K562 (cell line): ENCODE data around the gene CDKN2AIPNL. TPM values are rescaled to one million over a fixed set of nuclear protein-coding genes. Genes with fewer than 3 reads are reported as not detected.

Experiments
- CGGBP1 ChIP-seq: fragments of 250-450 bp; sonication (Bioruptor Pico); IDR thresholded peaks from 2 replicates; pipeline ENCODE4 v1.9.0; 2021; ENCODE audit warnings: mild to moderate bottlenecking
- CHD7 ChIP-seq: fragments of 200-600 bp; sonication (generic); IDR thresholded peaks from one replicate; pipeline ENCODE4 v1.6.1; 2012; ENCODE audit warnings: mild to moderate bottlenecking, low read depth, low read length, inconsistent platforms
- HINFP ChIP-seq: fragments of 450-650 bp; conservative IDR thresholded peaks from 2 replicates; pipeline ENCODE4 v1.6.1; 2016; ENCODE audit warnings: missing genetic modification characterization, low read depth, mild to moderate bottlenecking, control low read depth, missing compliant biosample characterization
- MTA2 ChIP-seq: fragments of 450-650 bp; IDR thresholded peaks from 2 replicates; pipeline ENCODE4 v1.6.1; 2016; ENCODE audit warnings: low read depth
- MYC ChIP-seq, 2 experiments: fragments of 250-450 bp in 1 of 2; sonication (Bioruptor Pico) in 1 of 2; IDR thresholded peaks; 2 replicates each; pipeline versions ENCODE4 v1.5.1 to v1.6.1; 2012 to 2021; ENCODE audit warnings: low read depth in 2 of 2, borderline replicate concordance in 1 of 2, improper control_type of control experiment in 1 of 2, low read length in 1 of 2, mild to moderate bottlenecking in 1 of 2, moderate library complexity in 1 of 2
- POLR2B ChIP-seq: fragments of 450-650 bp; IDR thresholded peaks from 2 replicates; pipeline ENCODE4 v1.6.1; 2018; ENCODE audit warnings: low read depth; ENCODE audit not compliant: partially characterized antibody
- TEAD4 ChIP-seq, 2 experiments: sonication (generic) in 1 of 2; formaldehyde crosslinking in 1 of 2; IDR thresholded peaks; 2 replicates each; pipeline versions ENCODE4 v1.6.1 to v1.8.0; 2012 to 2022; ENCODE audit warnings: borderline replicate concordance in 1 of 2, inconsistent platforms in 1 of 2, low read length in 1 of 2, mild to moderate bottlenecking in 1 of 2, missing genetic modification reagents in 1 of 2
- ZBTB12 ChIP-seq: fragments of 250-450 bp; sonication (Bioruptor Pico); IDR thresholded peaks from 2 replicates; pipeline ENCODE4 v1.4.0; 2020
- ZKSCAN8 ChIP-seq: fragments of 200-800 bp; sonication (Bioruptor generic); IDR thresholded peaks from 2 replicates; pipeline ENCODE4 v1.6.1; 2016; ENCODE audit warnings: missing genetic modification characterization, missing compliant biosample characterization
- ZNF165 ChIP-seq: fragments of 250-450 bp; sonication (Bioruptor Pico); IDR thresholded peaks from 2 replicates; pipeline ENCODE4 v1.4.0; 2020; ENCODE audit warnings: borderline replicate concordance
- ZNF316 ChIP-seq: fragments of 450-650 bp; IDR thresholded peaks from 2 replicates; pipeline ENCODE4 v1.6.1; 2016
- polyA plus RNA-seq, 8 experiments: library from polyadenylated mRNA; depleted of rRNA in 4 of 8; stranded (reverse) in 5 of 8; unstranded in 3 of 8; fragments of >200 nt; fragmentation: Nextera tagmentation in 2 of 8; fragmentation: Illumina TruSeq in 1 of 8; extraction: Ambion mirVana in 2 of 8; extraction: Trizol in 1 of 8; gene quantifications; 2 replicates each; pipeline versions ENCODE4 v1.2.1 to v1.2.3, GENCODE V29; 2011 to 2014; ENCODE audit warnings: inconsistent platforms in 1 of 8, missing spikeins in 1 of 8
- total RNA-seq, 7 experiments: library from RNA; depleted of rRNA in 6 of 7; stranded (reverse); fragments of >200 nt in 6 of 7; fragmentation: Illumina TruSeq in 2 of 7; extraction: Trizol in 2 of 7; gene quantifications; 2 replicates each; pipeline versions ENCODE4 v1.2.1 to v1.2.3, GENCODE V29; 2011 to 2021; ENCODE audit warnings: low replicate concordance in 1 of 7

Gene CDKN2AIPNL
- total and polyA plus RNA-seq, 9 of the 15 experiments (the other 6 are each of a cell fraction or from before 2014, with no cell fraction given), result 19.9 to 46.9 (median 42.2) TPM

- TF ChIP-seq HINFP (tag) (no peak), CGGBP1 (CRISPR knock-in tag) (no peak), TEAD4 (IDR thresholded peaks at IDR 0.05; ENCODE audit: low read length) (no peak), TEAD4 (CRISPR knock-in tag; IDR thresholded peaks at IDR 0.05; ENCODE audit: borderline replicate concordance) (no peak), ZNF165 (CRISPR knock-in tag) (no peak), MYC (IDR thresholded peaks at IDR 0.05; ENCODE audit: low read depth, low read length) (no peak), MYC (CRISPR knock-in tag; IDR thresholded peaks at IDR 0.05; ENCODE audit: borderline replicate concordance, low read depth) (no peak), MTA2 (no peak), POLR2B (no peak), ZKSCAN8 (CRISPR knock-in tag) (no peak), ZNF316 (no peak), ZBTB12 (CRISPR knock-in tag) (no peak), CHD7 (no peak)
Observed at GRCh38 chr5:134445856-134446818, 34.5 kb upstream of the CDKN2AIPNL start (continued).
